Osteoblast (primary cell): ENCODE data around the gene PEX13. TPM values are rescaled to one million over a fixed set of nuclear protein-coding genes. Genes with fewer than 3 reads are reported as not detected.

Experiments used
- DNase-seq: peaks from one replicate; pipeline ENCODE4 v3.0.0; 2011; ENCODE audit warnings: low spot score, mixed read lengths; ENCODE audit not compliant: insufficient read length; ENCODE audit errors: missing footprints
- H2AFZ ChIP-seq: 2 replicates; pipeline ENCODE4 v1.6.0; 2011; ENCODE audit warnings: mild to moderate bottlenecking, low read length
- H3K27ac ChIP-seq: 2 replicates; pipeline ENCODE4 v1.5.1; 2011; ENCODE audit warnings: mild to moderate bottlenecking, low read depth, low read length, moderate library complexity
- H3K27me3 ChIP-seq: 2 replicates; pipeline ENCODE4 v1.6.0; 2012; ENCODE audit warnings: mild to moderate bottlenecking, control low read depth, inconsistent platforms, low read length, moderate library complexity; ENCODE audit not compliant: insufficient read depth
- H3K36me3 ChIP-seq: 2 replicates; pipeline ENCODE4 v1.5.1; 2011; ENCODE audit warnings: mild to moderate bottlenecking, low read length, control low read depth, moderate library complexity; ENCODE audit not compliant: insufficient read depth
- H3K4me1 ChIP-seq: 2 replicates; pipeline ENCODE4 v1.5.1; 2011; ENCODE audit warnings: mild to moderate bottlenecking, low read length, control low read depth, moderate library complexity; ENCODE audit not compliant: insufficient read depth
- H3K4me2 ChIP-seq: 2 replicates; pipeline ENCODE4 v1.6.0; 2011; ENCODE audit warnings: mild to moderate bottlenecking, low read length; ENCODE audit not compliant: insufficient read depth
- H3K4me3 ChIP-seq: fragments of 200-600 bp; sonication (generic); 3 replicates; pipeline ENCODE4 v1.5.1; 2012; ENCODE audit warnings: mild to moderate bottlenecking, low read length, inconsistent platforms; ENCODE audit not compliant: insufficient read depth
- H3K79me2 ChIP-seq: 2 replicates; pipeline ENCODE4 v1.6.0; 2012; ENCODE audit warnings: mild to moderate bottlenecking, low read length, control low read depth, inconsistent platforms; ENCODE audit not compliant: insufficient read depth
- H3K9me3 ChIP-seq: 2 replicates; pipeline ENCODE4 v1.5.1; 2011; ENCODE audit warnings: low read depth, low read length, control low read depth
- H4K20me1 ChIP-seq: 2 replicates; pipeline ENCODE4 v1.6.0; 2012; ENCODE audit warnings: mild to moderate bottlenecking, low read length, control low read depth; ENCODE audit not compliant: insufficient read depth
- small RNA-seq: library from RNA; depleted of rRNA; stranded (forward); fragments of <200 nt; gene quantifications from one replicate; pipeline ENCODE3, GENCODE V24; 2012
- total RNA-seq: library from RNA; depleted of rRNA; stranded (reverse); fragments of >200 nt; gene quantifications from 2 replicates; pipeline ENCODE4 v1.2.3, GENCODE V29; 2012
- TF ChIP-seq, protein P1 (sequence below): IDR thresholded peaks from 2 replicates; pipeline ENCODE4 v1.5.1; 2011; ENCODE audit warnings: mild to moderate bottlenecking, low read depth, low read length, moderate library complexity; ENCODE audit errors: extremely low read depth

PEX13 gene
- total RNA-seq, 1 donor = 34.0 TPM

DNA sequence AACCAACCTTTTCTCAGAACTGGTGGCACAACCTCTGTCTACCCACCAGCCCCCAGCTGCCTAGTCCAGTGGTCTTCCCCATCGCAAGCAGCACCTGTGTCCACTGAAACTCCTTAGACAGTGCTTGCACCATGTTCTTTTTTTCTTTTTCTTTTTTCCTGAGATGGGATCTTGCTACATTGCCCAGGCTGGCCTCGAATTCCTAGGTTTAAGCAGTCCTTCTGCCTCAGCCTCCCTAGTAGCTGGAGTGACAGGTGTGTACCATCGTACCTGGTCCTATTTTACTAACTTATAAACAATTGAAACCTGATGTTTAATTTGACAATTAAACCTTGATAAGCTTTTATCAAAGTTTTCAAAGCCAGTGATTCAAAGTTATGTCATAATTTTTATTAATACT lies 78.9 kb downstream of the PEX13 start:
- TF ChIP-seq, protein P1, sequence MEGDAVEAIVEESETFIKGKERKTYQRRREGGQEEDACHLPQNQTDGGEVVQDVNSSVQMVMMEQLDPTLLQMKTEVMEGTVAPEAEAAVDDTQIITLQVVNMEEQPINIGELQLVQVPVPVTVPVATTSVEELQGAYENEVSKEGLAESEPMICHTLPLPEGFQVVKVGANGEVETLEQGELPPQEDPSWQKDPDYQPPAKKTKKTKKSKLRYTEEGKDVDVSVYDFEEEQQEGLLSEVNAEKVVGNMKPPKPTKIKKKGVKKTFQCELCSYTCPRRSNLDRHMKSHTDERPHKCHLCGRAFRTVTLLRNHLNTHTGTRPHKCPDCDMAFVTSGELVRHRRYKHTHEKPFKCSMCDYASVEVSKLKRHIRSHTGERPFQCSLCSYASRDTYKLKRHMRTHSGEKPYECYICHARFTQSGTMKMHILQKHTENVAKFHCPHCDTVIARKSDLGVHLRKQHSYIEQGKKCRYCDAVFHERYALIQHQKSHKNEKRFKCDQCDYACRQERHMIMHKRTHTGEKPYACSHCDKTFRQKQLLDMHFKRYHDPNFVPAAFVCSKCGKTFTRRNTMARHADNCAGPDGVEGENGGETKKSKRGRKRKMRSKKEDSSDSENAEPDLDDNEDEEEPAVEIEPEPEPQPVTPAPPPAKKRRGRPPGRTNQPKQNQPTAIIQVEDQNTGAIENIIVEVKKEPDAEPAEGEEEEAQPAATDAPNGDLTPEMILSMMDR = no peak
- Histone ChIP-seq H2AFZ (no peak overlapping the region), H4K20me1 (no peaks in the 10 kb centered on the region), H3K79me2 (no peaks in the 10 kb centered on the region), H3K4me3 (no peak overlapping the region), H3K36me3 (no peaks in the 10 kb centered on the region), H3K4me1 (no peaks in the 10 kb centered on the region), H3K4me2 (no peak overlapping the region), H3K27me3 (no peaks in the 10 kb centered on the region), H3K9me3 (no peaks in the 10 kb centered on the region), H3K27ac (no peak overlapping the region)
- DNase-seq = no peak

GRCh38 chr2:61100801-61101200 lies 83.3 kb downstream of the PEX13 start:
- Histone ChIP-seq H3K4me2 (no peak overlapping the region), H3K9me3 (no peaks in the 10 kb centered on the region), H3K27ac (no peak overlapping the region), H2AFZ (no peak overlapping the region), H4K20me1 (no peaks in the 10 kb centered on the region), H3K27me3 (no peaks in the 10 kb centered on the region), H3K79me2 (no peaks in the 10 kb centered on the region), H3K4me3 (no peak overlapping the region), H3K36me3 (peaks cover 5% of the 10 kb centered on the region), H3K4me1 (no peaks in the 10 kb centered on the region)
- no peak for DNase-seq
- TF ChIP-seq, protein P1 = no peak

Small RNA genes within 50 kb of the gene (small RNA-seq; reads per million reads assigned to genes)
- not detected for gene RNA5SP95

Other genes with a start within 250 kb of the PEX13 start
- 6.2 and 6.8 TPM in 2 replicates for gene REL, start 136.1 kb upstream of the PEX13 start, total RNA-seq
- 5.6 and 5.8 TPM in 2 replicates for gene PUS10, start 535 bp downstream of the PEX13 start, total RNA-seq
- gene SANBR, start 48.2 kb downstream of the PEX13 start, total RNA-seq = 17.0 and 18.6 TPM in 2 replicates
- 6.2 and 9.1 TPM in 2 replicates for gene C2orf74, start 144.5 kb downstream of the PEX13 start, total RNA-seq